K562 (cell line): ENCODE results near the gene RNF115. TPM values are rescaled to one million over a fixed set of nuclear protein-coding genes. Genes with fewer than 3 reads are reported as not detected.
A peak's percentile ranks its signal among the peaks of the same experiment; 100 is the strongest.

ENCODE experiments used
- BRD9 ChIP-seq: fragments of 450-650 bp; IDR thresholded peaks from 2 replicates; pipeline ENCODE4 v1.6.1; 2018; ENCODE audit warnings: low read depth; ENCODE audit not compliant: partially characterized antibody
- CC2D1A ChIP-seq: fragments of 450-650 bp; IDR thresholded peaks from 2 replicates; pipeline ENCODE4 v1.6.1; 2017; ENCODE audit warnings: mild to moderate bottlenecking
- CREB5 ChIP-seq: fragments of 250-450 bp; sonication (Bioruptor Pico); IDR thresholded peaks from 2 replicates; pipeline ENCODE4 v1.5.0; 2020; ENCODE audit warnings: mild to moderate bottlenecking
- CREBBP ChIP-seq: IDR thresholded peaks from one replicate; pipeline ENCODE4 v1.6.1; 2012; ENCODE audit warnings: low read depth, mild to moderate bottlenecking, control low read depth, inconsistent platforms, low read length
- ERF ChIP-seq: fragments of 450-650 bp; formaldehyde crosslinking; IDR thresholded peaks from 2 replicates; pipeline ENCODE4 v1.4.0; 2020; ENCODE audit warnings: mild to moderate bottlenecking, mixed read lengths
- FOXP1 ChIP-seq: sonication (generic); formaldehyde crosslinking; IDR thresholded peaks from 2 replicates; pipeline ENCODE4 v1.8.0; 2022; ENCODE audit warnings: mild to moderate bottlenecking, missing genetic modification reagents
- ID3 ChIP-seq, 2 experiments: fragments of 250-450 bp in 1 of 2; fragments of 450-650 bp in 1 of 2; sonication (Bioruptor Pico) in 1 of 2; IDR thresholded peaks; 2 replicates each; pipeline versions ENCODE4 v1.6.1 to v1.8.0; 2016 to 2021; ENCODE audit warnings: mild to moderate bottlenecking in 2 of 2, moderate library complexity in 2 of 2, missing compliant biosample characterization in 1 of 2, missing genetic modification characterization in 1 of 2
- IFI16 ChIP-seq: fragments of 250-450 bp; sonication (Bioruptor Pico); IDR thresholded peaks from 2 replicates; pipeline ENCODE4 v2.1.2; 2022; ENCODE audit warnings: mild to moderate bottlenecking, inconsistent platforms
- MAFF ChIP-seq: IDR thresholded peaks from 2 replicates; pipeline ENCODE4 v1.6.1; 2012; ENCODE audit warnings: low read length, improper control_type of control experiment
- MTA3 ChIP-seq: fragments of 450-650 bp; formaldehyde crosslinking; IDR thresholded peaks from 2 replicates; pipeline ENCODE4 v1.6.1; 2017; ENCODE audit warnings: mild to moderate bottlenecking, borderline replicate concordance
- NFE2L1 ChIP-seq: fragments of 450-650 bp; IDR thresholded peaks from 2 replicates; pipeline ENCODE4 v1.6.1; 2016; ENCODE audit warnings: missing genetic modification characterization, low read depth, mild to moderate bottlenecking, missing compliant biosample characterization, moderate library complexity, borderline replicate concordance
- PRDM10 ChIP-seq: fragments of 450-650 bp; IDR thresholded peaks from 2 replicates; pipeline ENCODE4 v1.6.1; 2018; ENCODE audit not compliant: partially characterized antibody
- RBM25 ChIP-seq: fragments of 200-400 bp; formaldehyde crosslinking; IDR thresholded peaks from 2 replicates; pipeline ENCODE4 v1.6.1; 2018; ENCODE audit warnings: low read length, low read depth, moderate library complexity; ENCODE audit not compliant: severe bottlenecking
- SMAD3 ChIP-seq: fragments of 450-650 bp; formaldehyde crosslinking; conservative IDR thresholded peaks from 2 replicates; pipeline ENCODE4 v1.4.0; 2020; ENCODE audit warnings: mild to moderate bottlenecking
- SREBF1 ChIP-seq: fragments of 150-350 bp; IDR thresholded peaks from 2 replicates; pipeline ENCODE4 v1.6.1; 2014; ENCODE audit warnings: antibody characterized with exemption, low read depth, low read length, borderline replicate concordance
- TSC22D4 ChIP-seq: fragments of 450-650 bp; IDR thresholded peaks from 2 replicates; pipeline ENCODE4 v1.6.1; 2016; ENCODE audit warnings: missing genetic modification characterization, missing biosample characterization, control low read depth
- ZBTB9 ChIP-seq: fragments of 450-650 bp; formaldehyde crosslinking; IDR thresholded peaks from 2 replicates; pipeline ENCODE4 v1.4.0; 2020; ENCODE audit warnings: mild to moderate bottlenecking, moderate library complexity
- ZFPM2 ChIP-seq: fragments of 250-450 bp; sonication (Bioruptor Pico); IDR thresholded peaks from 2 replicates; pipeline ENCODE4 v1.5.1; 2022; ENCODE audit warnings: mild to moderate bottlenecking
- ZNF655 ChIP-seq: fragments of 250-450 bp; sonication (Bioruptor Pico); IDR thresholded peaks from 2 replicates; pipeline ENCODE4 v1.5.0; 2021
- polyA plus RNA-seq, 8 experiments: library from polyadenylated mRNA; depleted of rRNA in 4 of 8; stranded (reverse) in 5 of 8; unstranded in 3 of 8; fragments of >200 nt; fragmentation: Nextera tagmentation in 2 of 8; fragmentation: Illumina TruSeq in 1 of 8; extraction: Ambion mirVana in 2 of 8; extraction: Trizol in 1 of 8; gene quantifications; 2 replicates each; pipeline versions ENCODE4 v1.2.1 to v1.2.3, GENCODE V29; 2011 to 2014; ENCODE audit warnings: inconsistent platforms in 1 of 8, missing spikeins in 1 of 8
- total RNA-seq, 7 experiments: library from RNA; depleted of rRNA in 6 of 7; stranded (reverse); fragments of >200 nt in 6 of 7; fragmentation: Illumina TruSeq in 2 of 7; extraction: Trizol in 2 of 7; gene quantifications; 2 replicates each; pipeline versions ENCODE4 v1.2.1 to v1.2.3, GENCODE V29; 2011 to 2021; ENCODE audit warnings: low replicate concordance in 1 of 7

RNF115 gene
- total and polyA plus RNA-seq, 9 of the 15 experiments (the other 6 are each of a cell fraction or from before 2014, with no cell fraction given), result 1.9 to 14.3 (median 9.5) TPM

GRCh38 chr1:145845514-145846161 is 21.7 kb upstream of the RNF115 start, which contains the start of gene NUDT17 (continued):
- TF ChIP-seq SMAD3 (CRISPR knock-in tag) (0 out of 2 replicates have a peak, but pooled peaks have one; percentile 47), PRDM10 (no peak), ERF (CRISPR knock-in tag) (peak; percentile 62; the same call in 1 of the 2 replicates), FOXP1 (peak; percentile 3; the same call in 1 of the 2 replicates), CREBBP (no peak), BRD9 (no peak), CC2D1A (peak; percentile 38; the same call in 1 of the 2 replicates), RBM25 (no peak), ZBTB9 (0 out of 2 replicates have a peak, but pooled peaks have one; percentile 33), TSC22D4 (tag) (no peak), SREBF1 (no peak), NFE2L1 (tag) (no peak), ID3 (CRISPR knock-in tag; IDR thresholded peaks at IDR 0.05) (no peak), ID3 (tag; IDR thresholded peaks at IDR 0.05) (0 out of 2 replicates have a peak, but pooled peaks have one; percentile 74), ZFPM2 (CRISPR knock-in tag) (no peak), MTA3 (peak; percentile 72; the same call in 1 of the 2 replicates), IFI16 (CRISPR knock-in tag) (no peak), ZNF655 (CRISPR knock-in tag) (peak; percentile 47; the same call in 1 of the 2 replicates), CREB5 (CRISPR knock-in tag) (0 out of 2 replicates have a peak, but pooled peaks have one; percentile 17), MAFF (no peak)
